Measurements from ENCODE around the gene NR1H2. TPM values are rescaled to one million over a fixed set of nuclear protein-coding genes. Genes with fewer than 3 reads are reported as not detected.

NR1H2 gene
- polyA plus RNA-seq, 3 donors: 77.1 to 111 (median 78.9) TPM

GRCh38 chr19:50428772-50429463 lies 52.7 kb downstream of the NR1H2 start:
- no peaks in the 10 kb centered on the region for H3K9me3 ChIP-seq (replicated peaks in 1 of 2; ENCODE audit: control insufficient read depth in 1 of 2, insufficient read depth in 1 of 2, low read length in 2 of 2)
- peaks cover 0 to 10% of the 10 kb centered on the region in 2 donors for H3K27me3 ChIP-seq (ENCODE audit: control insufficient read depth in 2 of 2, insufficient read depth in 2 of 2, low read length in 2 of 2)
- WGBS (ENCODE audit: insufficient coverage): 73% methylated on average over 1 of the region's 7 CpGs
- H3K27ac ChIP-seq (ENCODE audit: low read depth in 1 of 2, low read length in 2 of 2): peak overlapping the region; percentile 82 to 83
- H3K36me3 ChIP-seq (replicated peaks in 1 of 2; ENCODE audit: control insufficient read depth in 1 of 2, insufficient read depth in 2 of 2, low read length in 2 of 2): no peaks in the 10 kb centered on the region
- H3K4me1 ChIP-seq (ENCODE audit: control insufficient read depth in 1 of 2, insufficient read depth in 2 of 2, low read length in 2 of 2): peaks cover 28 to 37% of the 10 kb centered on the region in 2 donors
- H3K9ac ChIP-seq (ENCODE audit: insufficient read depth, low read length, poor library complexity, severe bottlenecking): peak overlapping the region; percentile 56
- H3K79me2 ChIP-seq (ENCODE audit: insufficient read depth, low read length): no peaks in the 10 kb centered on the region
- no peaks in the 10 kb centered on the region for H3K9me3 Mint-ChIP-seq
- peak overlapping the region in 1 of 3 experiments; percentile 54 for H3K4me3 ChIP-seq (replicated peaks in 1 of 3; ENCODE audit: low read depth in 2 of 3, low read length in 3 of 3)
- H3K36me3 Mint-ChIP-seq: no peaks in the 10 kb centered on the region
- peaks cover 11 to 23% (median 20%) of the 10 kb centered on the region in 3 donors for H3K27me3 Mint-ChIP-seq (ENCODE audit: low read depth in 3 of 3)
- TF ChIP-seq, protein P1, sequence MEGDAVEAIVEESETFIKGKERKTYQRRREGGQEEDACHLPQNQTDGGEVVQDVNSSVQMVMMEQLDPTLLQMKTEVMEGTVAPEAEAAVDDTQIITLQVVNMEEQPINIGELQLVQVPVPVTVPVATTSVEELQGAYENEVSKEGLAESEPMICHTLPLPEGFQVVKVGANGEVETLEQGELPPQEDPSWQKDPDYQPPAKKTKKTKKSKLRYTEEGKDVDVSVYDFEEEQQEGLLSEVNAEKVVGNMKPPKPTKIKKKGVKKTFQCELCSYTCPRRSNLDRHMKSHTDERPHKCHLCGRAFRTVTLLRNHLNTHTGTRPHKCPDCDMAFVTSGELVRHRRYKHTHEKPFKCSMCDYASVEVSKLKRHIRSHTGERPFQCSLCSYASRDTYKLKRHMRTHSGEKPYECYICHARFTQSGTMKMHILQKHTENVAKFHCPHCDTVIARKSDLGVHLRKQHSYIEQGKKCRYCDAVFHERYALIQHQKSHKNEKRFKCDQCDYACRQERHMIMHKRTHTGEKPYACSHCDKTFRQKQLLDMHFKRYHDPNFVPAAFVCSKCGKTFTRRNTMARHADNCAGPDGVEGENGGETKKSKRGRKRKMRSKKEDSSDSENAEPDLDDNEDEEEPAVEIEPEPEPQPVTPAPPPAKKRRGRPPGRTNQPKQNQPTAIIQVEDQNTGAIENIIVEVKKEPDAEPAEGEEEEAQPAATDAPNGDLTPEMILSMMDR (IDR thresholded peaks at IDR 0.05): no peak
- DNase-seq: no peak
- peaks cover 29% of the 10 kb centered on the region for H3K4me1 Mint-ChIP-seq
- intact Hi-C loops (cut with micrococcal nuclease): no loop called here
- peak overlapping the region; percentile 20 to 22 for H3K4me3 Mint-ChIP-seq
- H4K20me1 ChIP-seq (ENCODE audit: insufficient read depth, low read length): no peaks in the 10 kb centered on the region
- H3K27ac Mint-ChIP-seq: peak overlapping the region in 5 of 7 donors; percentile 47 to 93 (median 71)
- no peak overlapping the region for H2AFZ ChIP-seq (ENCODE audit: insufficient read depth, low read depth, low read length, poor library complexity, severe bottlenecking)
- H3K4me2 ChIP-seq (replicated peaks; ENCODE audit: extremely low read depth, low read length, poor library complexity, severe bottlenecking): peak overlapping the region; percentile 61

DNA sequence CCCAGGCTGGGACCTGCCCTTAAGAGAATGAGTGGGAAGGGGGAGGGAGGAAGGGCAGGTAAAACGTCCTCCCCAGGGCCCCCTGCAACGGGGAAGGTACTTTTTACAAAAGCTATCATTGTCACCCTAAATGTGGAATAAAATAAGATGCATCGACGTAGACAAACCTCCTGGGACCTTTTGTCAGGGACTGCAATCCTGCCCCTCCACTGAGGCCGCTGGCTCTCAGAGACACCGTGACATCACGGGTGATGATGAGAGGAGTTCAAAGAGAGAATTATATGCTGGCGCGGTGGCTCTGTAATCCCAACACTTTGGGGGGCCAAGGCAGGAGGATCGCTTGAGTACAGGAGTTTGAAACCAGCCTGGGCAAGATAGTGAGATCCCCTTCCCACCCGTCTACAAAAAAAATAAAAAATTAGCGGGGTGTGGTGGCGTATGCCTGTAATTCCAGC lies 54.7 kb downstream of the NR1H2 start:
- H3K36me3 ChIP-seq (replicated peaks in 1 of 2; ENCODE audit: control insufficient read depth in 1 of 2, insufficient read depth in 2 of 2, low read length in 2 of 2): no peaks in the 10 kb centered on the region
- H3K9ac ChIP-seq (ENCODE audit: insufficient read depth, low read length, poor library complexity, severe bottlenecking): peak overlapping the region; percentile 52
- peak overlapping the region; percentile 83 for H3K4me2 ChIP-seq (replicated peaks; ENCODE audit: extremely low read depth, low read length, poor library complexity, severe bottlenecking)
- H2AFZ ChIP-seq (ENCODE audit: insufficient read depth, low read depth, low read length, poor library complexity, severe bottlenecking): peak overlapping the region; percentile 83
- peak overlapping the region; percentile 71 for H3K27ac ChIP-seq (ENCODE audit: low read depth in 1 of 2, low read length in 2 of 2)
- Mint-ChIP-seq H3K36me3 (no peaks in the 10 kb centered on the region), H3K4me1 (peaks cover 29% of the 10 kb centered on the region), H3K9me3 (no peaks in the 10 kb centered on the region), H3K4me3 (peak overlapping the region; percentile 82 to 96), H3K27me3 (ENCODE audit: low read depth in 3 of 3) (peaks cover 14 to 27% (median 25%) of the 10 kb centered on the region in 3 donors), H3K27ac (peak overlapping the region; percentile 94 to 98 (median 96))
- H3K4me3 ChIP-seq (replicated peaks in 1 of 3; ENCODE audit: low read depth in 2 of 3, low read length in 3 of 3): peak overlapping the region; percentile 53 to 65 (median 55)
- TF ChIP-seq, protein P1 (IDR thresholded peaks at IDR 0.05): no peak
- WGBS (ENCODE audit: insufficient coverage): 72% methylated on average over 2 of the region's 13 CpGs
- no peaks in the 10 kb centered on the region for H4K20me1 ChIP-seq (ENCODE audit: insufficient read depth, low read length)
- intact Hi-C loops (cut with micrococcal nuclease): loop anchor here in 1 of 2 donors (5.0 kb wide), 1 partner anchor 44 kb away; no protein-coding TSS in a partner anchor
- no peak for DNase-seq
- peaks cover 28 to 37% of the 10 kb centered on the region in 2 donors for H3K4me1 ChIP-seq (ENCODE audit: control insufficient read depth in 1 of 2, insufficient read depth in 2 of 2, low read length in 2 of 2)
- H3K9me3 ChIP-seq (replicated peaks in 1 of 2; ENCODE audit: control insufficient read depth in 1 of 2, insufficient read depth in 1 of 2, low read length in 2 of 2): no peaks in the 10 kb centered on the region
- H3K79me2 ChIP-seq (ENCODE audit: insufficient read depth, low read length): no peaks in the 10 kb centered on the region
- peaks cover 0 to 10% of the 10 kb centered on the region in 2 donors for H3K27me3 ChIP-seq (ENCODE audit: control insufficient read depth in 2 of 2, insufficient read depth in 2 of 2, low read length in 2 of 2)

Measured in CD14-positive monocyte (primary cell).